Skin epidermis (tissue), 12 donors: Measurements from ENCODE around the gene PTPRN2.

Experiments
- H3K27ac ChIP-seq, 21 experiments: fragments of 200-600 bp; sonication (generic) in 11 of 21; one replicate each; pipeline ENCODE4 v1.5.0; 2020; ENCODE audit warnings: mild to moderate bottlenecking in 3 of 21, inconsistent platforms in 2 of 21, moderate library complexity in 2 of 21
- H3K4me3 ChIP-seq, 7 experiments: fragments of 200-600 bp; sonication (generic) in 2 of 7; one replicate each; pipeline ENCODE4 v1.5.0; 2020; ENCODE audit warnings: inconsistent platforms in 2 of 7, mild to moderate bottlenecking in 2 of 7, moderate library complexity in 1 of 7

The PTPRN2 gene

DNA sequence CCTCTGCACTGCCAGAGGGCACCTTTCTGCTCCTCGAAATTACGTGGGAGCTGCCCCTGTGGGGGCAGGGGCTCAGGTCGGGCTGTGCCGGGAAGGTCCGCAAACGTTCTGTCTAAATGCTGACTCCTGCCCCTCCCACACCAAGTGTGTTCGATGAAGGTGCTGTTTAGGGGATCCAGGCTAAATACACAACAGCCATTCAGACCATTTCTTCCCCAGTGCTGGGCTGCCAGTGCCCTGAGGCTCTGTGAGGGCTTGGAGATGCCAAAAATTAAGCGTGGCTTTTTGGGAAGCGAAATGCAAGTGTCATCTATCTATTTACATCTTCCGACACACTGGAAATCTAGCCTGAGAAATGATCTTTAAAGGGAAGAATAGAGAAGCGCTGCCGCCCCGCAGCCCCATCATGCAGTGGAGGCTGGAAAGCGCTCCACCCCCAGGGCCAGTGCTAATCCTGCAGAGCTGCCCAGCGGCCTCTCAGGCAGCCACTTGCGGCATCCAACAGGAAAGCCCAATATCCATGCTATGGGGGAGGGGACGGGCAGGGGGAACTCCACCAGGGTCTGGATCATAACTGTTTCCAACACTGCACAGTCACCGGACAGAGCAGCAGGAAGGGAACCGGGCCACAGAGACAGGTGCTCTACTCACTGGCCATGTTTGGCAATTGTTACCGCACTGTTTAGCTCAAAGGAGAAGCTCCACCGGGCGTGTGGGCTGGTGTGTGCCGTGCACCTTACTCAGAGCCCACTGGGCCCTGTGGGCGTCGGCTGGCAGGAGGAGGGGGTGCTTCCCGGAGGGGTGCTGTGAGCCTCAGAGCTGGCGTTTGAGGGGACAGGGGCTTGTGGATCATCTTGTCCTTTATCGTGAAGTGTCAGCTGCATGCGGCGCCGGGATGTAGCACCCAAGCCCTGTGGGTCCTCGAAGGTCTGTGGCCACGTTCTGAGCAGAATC lies 1045.3 kb downstream of the PTPRN2 start:
- H3K27ac ChIP-seq = no peak overlapping the region
- no peak overlapping the region for H3K4me3 ChIP-seq

DNA sequence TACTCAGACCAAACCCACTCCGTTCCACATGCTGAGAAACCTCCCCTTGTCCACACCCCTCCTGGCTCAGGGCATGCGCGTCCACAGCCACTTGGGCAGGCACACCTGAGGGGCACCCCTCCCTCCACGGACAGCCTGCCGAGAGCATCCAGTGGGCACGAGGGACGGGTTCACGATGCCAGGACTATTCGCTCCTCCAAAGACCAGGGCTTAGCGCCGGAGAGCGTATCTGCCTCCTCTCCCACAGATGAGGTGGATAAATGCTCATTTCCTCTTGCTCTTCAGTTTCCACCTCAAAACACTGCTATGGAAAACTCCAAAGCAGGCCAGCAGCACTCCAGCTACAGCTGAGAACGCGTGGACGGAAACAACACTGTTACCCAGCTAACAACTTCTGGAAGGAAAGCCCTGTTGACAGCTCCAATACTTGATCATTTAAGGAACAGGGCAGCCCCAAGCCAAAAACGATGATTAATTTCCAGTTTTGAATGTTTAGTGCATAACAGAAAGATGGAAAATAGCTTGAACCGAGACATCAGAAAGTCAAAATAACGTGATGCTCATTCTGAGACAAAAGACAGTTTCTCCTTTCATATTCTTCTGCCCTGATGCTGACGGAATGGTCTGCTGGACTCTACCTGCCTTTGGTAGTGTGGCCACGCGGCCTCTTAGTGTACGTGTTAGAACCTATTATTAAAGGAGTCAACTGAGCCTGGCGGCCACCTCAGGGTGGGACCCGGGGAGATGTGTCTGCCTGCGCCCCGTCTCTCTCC lies 1046.1 kb downstream of the PTPRN2 start:
- H3K4me3 ChIP-seq = no peak overlapping the region
- H3K27ac ChIP-seq = no peak overlapping the region

DNA sequence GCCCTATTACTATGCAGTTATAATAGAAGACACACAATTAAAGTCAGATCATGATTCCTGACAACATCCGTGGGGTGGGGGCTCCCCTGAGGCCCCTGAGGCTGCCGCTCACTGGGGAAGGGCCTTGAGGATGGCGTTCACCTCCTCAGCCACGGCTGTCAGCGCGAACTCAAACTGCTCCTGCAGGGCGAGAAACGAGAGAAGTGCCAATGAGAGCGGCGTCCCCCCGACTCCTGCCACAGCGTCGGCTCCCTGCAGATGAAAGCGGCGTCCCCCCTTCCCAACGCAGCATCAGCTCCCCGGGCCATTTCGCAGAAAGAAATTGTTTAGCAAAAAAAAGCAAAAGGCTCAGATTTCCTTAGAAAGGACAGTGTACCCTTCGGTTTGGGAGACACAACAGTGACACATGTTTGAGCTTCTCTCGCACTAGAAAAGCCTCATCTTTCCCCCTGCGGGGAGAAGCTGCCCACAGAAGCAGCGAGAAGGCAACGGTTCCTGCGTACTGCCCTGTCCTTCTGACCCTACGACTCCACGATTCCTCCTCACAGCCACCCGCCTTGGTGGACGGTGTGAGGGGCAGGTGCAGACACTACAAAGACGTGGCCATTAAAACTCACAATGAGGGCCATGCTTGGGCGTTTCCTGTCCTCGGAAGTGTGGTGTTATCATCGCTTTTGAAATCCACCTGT lies 1046.9 kb downstream of the PTPRN2 start:
- Histone ChIP-seq H3K4me3 (no peak overlapping the region), H3K27ac (no peak overlapping the region)

DNA sequence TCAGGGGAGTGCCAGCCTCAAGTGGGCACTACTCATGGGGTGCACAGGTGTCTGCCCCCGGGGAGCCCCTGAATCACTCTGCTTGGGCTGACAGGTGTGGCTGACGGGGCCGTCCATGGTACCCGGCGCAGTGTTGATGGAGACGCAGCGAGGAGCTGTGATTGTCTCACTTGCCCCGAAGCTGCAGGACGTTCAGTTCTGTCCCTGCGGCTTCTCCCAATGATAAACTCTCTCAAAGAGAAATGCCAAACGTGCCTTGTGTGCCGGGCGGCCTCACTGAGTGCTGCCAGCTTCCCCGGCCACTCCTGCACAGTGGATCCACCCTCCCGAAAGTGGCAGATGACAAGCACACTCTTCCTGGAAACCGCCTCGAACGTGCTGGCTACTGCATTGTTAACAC lies 1047.6 kb downstream of the PTPRN2 start:
- H3K27ac ChIP-seq = no peak overlapping the region
- H3K4me3 ChIP-seq = no peak overlapping the region

DNA sequence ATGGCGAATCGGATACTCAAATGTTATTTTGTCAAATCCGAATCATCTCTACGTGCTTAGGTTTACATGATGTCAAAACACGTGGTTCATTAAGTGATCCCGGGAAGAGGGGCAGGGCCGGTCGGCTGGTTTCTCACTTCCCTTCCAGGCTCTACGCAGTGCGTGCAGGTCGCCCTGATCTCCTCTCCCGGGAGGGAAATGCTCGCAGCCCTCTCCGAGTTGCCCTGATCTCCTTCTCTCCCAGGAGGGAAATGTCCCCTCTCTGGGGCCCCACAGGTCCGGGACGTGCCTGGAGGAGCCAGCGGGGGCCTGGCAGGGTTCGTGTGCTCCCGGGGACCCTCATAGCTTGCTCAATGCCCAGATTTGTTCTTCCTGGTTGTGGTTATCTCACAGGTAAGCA lies 1048.1 kb downstream of the PTPRN2 start:
- no peak overlapping the region for H3K4me3 ChIP-seq

DNA sequence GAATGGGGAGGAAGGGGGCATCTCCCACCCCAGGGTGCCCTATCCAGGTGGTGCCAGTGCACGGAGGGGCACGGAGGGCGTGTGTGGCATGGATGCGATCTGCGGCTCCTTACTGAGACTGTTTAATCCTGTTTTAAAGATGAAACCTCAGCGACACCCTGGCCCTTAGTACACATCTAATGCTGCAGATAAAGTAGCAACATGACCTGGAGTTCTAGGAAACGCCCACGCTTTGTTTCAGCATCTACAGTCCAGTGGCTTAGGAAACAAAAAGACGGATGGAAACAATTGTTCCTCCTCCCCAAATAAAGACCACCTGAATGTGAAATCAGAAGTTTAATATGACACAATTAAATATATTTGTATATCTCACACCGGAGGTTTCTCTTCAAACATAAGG lies 1048.9 kb downstream of the PTPRN2 start:
- Histone ChIP-seq H3K4me3 (no peak overlapping the region), H3K27ac (no peak overlapping the region)

More for the DNA sequence above, 1048.1 kb downstream of the PTPRN2 start:
- H3K27ac ChIP-seq = no peak overlapping the region

DNA sequence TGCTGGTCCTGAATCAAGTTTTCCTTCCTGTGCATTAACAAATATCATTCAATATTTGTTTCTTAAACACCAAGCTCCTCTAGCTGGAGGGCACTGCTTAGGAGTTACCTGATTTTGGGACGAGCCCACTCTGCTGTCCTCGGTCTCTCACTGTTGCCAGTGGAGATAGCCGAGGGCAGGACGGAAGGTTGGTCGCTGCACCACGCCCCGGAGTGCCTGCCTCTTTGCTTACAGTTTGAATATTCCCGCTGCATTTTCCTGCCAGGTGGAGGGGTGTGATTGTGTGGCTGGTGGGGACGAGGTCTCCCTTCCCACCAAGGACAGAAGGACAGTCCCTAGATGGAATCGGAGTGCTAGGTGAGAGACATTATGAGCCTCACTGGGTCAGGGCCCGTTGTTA lies 1049.3 kb downstream of the PTPRN2 start:
- Histone ChIP-seq H3K4me3 (no peak overlapping the region), H3K27ac (no peak overlapping the region)

DNA sequence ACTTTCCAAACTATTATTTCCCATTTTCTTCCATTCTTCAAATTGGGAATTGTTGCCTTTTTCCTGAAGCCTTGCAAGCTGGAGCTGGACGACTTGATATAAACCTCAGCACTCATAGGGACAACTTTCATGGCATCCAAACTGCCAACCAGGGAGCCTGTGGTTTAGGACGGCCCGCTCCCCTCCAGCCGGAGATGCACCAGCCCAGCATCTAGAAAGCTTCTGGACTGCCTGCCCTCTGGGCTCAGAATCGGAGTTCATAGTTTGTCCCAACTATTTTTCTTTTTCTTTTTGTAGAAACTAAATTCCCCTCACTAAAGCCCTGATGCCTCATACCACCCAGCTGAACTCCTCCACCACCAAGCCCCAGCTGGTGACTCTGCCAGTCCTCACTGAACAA lies 1050.6 kb downstream of the PTPRN2 start:
- no peak overlapping the region for H3K27ac ChIP-seq
- no peak overlapping the region for H3K4me3 ChIP-seq

DNA sequence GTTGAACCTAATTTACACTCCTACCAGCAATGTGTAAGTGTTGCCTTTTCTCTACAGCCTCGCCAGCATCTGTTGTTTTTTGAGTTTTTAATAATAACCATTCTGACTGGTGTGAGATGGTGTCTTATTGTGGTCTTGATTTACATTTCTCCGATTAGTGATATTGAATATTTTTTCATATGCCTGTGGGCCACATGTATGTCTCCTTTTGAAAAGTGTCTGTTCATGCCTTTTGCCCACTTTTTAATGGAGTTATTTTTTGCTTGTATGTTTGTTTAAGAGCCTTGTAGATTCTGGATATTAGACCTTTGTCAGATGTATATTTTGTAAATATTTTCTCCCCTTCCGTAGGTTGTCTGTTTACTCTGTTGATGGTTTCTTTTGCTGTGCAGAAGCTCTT lies 1055.6 kb downstream of the PTPRN2 start:
- Histone ChIP-seq H3K27ac (no peak overlapping the region), H3K4me3 (no peak overlapping the region)

DNA sequence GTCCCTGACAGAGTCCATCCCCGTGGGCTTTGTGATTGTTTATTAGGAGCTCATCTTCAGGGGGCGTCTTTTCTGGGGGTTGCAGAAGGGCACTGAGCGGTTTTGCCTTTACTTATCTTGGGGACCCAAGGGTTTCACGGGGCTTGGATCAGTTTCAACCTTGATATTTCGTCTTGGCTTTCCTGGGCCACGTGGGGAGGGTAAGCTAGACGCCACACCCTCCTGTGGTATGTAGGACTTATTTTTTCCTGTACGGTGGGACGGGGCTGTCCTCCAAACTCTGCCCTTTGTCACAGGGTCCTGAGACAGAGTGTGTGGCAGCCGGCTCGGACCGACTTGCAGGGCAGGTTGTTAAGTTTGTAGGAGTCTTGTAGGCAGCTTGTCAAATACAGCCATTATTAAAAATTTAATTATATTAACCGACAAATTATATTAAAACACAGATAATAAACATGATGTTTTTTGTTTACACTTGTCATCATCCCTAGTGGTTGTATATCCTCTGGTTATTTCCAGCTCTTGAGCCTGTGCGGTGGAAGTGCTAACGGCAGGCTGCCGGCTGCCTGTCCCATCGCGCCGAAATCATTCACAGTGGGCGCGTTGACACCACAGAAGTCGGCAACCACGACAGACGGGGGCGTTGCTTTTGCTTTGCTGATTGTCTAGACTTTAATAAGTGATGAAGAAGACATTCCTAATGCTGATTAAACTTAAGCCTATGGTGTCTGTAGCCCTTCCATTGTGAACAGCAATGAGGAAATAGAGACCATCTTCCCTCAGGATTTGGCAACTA lies 1057.7 kb downstream of the PTPRN2 start:
- H3K27ac ChIP-seq = no peak overlapping the region
- no peak overlapping the region for H3K4me3 ChIP-seq

DNA sequence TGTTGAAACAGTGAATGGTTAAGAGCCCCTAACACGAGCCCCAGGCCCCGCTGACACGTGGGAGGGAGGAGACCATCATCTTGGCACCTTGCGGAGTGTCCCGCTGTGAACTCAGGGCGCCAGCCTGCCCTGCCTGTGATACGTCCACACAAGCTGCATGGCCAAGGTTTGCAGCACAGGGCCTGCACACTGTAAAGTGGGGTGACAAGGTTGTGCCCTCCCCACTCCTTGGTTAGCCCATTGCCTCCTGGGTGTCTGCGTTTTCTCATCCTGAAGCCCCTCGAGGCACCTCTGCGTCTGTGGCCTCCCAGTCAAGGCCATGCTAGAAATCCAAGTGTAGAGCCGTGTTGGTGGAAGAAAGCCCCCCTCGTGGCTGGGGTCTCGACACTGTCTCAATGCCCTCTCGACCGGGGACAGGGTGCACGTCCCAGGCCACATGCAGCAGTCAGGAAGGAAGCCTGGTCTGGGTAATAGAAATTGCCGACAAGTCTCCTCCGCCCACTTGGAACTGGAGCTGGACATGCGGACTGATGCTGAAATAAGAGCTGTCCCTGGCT lies 1058.8 kb downstream of the PTPRN2 start:
- Histone ChIP-seq H3K27ac (no peak overlapping the region), H3K4me3 (no peak overlapping the region)

DNA sequence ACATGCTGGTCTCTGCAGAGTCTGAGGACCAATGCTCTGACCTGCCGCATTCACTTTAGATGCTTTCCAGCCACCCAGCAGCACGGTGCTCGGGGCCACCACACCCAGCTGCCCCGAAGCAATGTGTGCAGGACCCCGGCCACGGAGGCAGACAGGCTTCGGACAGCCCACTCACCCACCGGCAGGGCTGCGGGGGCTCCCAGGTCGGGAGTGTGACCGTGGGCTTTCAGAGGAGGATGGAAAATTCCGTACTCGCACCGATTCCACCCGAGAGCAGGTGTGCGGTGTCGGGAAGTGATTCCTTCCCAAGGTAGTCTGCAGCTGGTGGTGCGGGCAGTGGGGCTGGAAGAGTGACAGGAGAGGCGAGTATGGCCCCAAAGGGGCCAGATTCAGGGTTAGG lies 1059.9 kb downstream of the PTPRN2 start:
- H3K27ac ChIP-seq = no peak overlapping the region
- H3K4me3 ChIP-seq = no peak overlapping the region

DNA sequence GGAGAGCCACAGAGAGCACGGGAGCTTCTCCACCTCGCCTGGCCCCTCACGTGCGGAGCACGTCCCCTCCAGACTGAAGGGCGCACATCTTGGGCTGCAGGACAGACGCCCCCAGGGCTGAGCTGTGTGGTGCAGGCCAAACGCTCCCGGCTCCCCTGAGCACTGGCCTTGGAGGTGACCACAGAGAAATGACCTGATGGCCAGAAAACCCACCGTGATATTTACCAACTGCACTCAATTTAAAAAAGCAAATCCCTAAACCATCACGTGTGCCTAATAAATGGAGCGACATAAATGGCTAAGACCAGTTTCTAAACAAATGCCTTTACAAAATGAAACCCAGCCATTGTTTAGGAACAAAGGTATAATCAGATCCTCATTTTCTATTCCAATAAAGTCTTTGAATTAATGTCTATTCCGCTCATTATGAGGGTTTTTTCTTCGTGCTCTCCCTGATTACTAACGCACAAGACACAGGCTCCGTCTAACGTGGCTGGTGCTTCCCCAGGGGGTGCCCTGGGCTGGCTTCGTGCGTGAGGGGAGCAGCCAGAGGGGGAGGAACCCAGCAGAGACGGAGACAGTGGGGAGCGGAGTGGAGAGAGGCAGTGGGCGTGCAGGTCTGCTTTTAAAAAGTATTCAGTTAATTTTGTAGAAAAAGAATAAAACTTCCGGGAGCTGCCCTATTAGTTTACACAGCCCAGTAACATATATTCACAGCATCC lies 1060.5 kb downstream of the PTPRN2 start:
- H3K27ac ChIP-seq = no peak overlapping the region
- H3K4me3 ChIP-seq = no peak overlapping the region

DNA sequence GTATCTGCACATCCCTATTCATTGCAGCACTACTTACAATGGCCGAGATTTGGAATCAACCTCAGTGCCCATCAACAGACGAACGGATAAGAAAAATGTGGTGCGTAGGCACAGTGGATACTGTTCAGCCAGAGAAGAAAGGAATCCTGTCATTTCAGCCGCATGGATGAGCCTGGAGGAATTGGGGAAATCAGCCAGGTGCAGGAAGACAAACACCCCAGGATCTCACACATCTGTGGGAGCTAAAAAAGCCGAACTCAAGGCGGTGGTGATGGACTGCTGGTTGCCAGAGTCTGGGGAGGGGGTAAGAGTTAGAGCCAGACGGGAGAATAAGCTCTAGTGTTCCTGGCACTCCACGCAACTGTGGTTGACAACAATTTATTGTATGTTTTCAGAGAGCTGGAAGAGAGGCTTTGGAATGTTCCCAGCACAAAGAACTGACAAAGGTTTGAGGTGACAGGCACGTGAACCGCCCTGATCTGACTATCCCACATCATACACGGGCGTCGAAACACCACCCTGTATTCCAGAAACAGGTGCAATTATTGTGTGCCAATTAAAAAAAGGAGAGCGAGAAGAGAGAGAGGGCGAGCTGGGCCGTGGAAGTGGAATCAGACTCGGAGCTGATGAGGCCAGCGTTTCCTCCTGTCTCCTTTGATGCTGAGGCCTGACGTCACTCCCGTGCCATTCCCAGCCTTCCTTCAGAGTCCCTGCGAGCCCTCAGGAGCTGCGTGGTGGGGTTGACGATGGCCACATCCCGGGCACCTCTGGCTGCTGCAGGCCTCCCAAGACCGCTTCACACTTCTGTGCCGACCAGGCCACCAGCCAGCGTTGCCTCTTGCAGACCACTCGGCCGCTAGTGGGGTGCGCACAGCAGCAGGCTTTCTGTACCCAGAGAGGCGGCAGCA lies 1061.4 kb downstream of the PTPRN2 start:
- Histone ChIP-seq H3K27ac (no peak overlapping the region), H3K4me3 (no peak overlapping the region)

DNA sequence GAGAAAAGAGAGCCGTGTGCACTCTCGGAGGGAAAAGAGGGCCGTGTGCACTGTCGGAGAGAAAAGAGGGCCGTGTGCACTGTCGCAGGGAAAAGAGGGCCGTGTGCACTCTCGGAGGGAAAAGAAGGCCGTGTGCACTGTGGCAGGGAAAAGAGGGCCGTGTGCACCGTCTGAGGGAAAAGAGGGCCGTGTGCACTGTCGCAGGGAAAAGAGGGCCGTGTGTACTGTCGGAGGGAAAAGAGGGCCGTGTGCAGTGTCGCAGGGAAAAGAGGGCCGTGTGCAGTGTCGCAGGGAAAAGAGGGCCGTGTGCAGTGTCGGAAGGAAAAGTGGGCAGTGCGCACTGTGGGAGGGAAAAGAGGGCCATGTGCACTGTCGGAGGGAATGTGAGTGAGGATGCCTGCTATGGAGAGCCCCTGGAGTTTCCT lies 1062.1 kb downstream of the PTPRN2 start:
- H3K27ac ChIP-seq = no peak overlapping the region
- H3K4me3 ChIP-seq = no peak overlapping the region

DNA sequence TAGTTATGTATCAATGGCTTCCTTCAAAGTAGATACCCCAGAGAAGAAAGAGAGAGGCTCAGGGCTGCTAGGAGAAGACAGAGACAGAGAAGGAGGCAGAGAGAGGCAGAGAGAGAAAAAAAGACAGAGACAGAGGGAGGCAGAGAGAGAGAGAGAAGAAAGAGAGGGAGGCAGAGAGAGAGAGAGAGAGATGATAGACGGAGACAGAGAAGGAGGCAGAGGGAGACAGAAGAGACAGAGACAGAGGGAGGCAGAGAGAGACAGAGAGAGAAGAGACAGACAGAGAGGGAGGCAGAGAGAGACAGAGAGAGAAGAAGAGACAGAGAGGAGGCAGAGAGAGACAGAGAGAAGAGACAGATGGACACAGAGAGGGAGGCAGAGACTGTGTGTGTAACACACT lies 1062.9 kb downstream of the PTPRN2 start:
- Histone ChIP-seq H3K27ac (no peak overlapping the region), H3K4me3 (no peak overlapping the region)

DNA sequence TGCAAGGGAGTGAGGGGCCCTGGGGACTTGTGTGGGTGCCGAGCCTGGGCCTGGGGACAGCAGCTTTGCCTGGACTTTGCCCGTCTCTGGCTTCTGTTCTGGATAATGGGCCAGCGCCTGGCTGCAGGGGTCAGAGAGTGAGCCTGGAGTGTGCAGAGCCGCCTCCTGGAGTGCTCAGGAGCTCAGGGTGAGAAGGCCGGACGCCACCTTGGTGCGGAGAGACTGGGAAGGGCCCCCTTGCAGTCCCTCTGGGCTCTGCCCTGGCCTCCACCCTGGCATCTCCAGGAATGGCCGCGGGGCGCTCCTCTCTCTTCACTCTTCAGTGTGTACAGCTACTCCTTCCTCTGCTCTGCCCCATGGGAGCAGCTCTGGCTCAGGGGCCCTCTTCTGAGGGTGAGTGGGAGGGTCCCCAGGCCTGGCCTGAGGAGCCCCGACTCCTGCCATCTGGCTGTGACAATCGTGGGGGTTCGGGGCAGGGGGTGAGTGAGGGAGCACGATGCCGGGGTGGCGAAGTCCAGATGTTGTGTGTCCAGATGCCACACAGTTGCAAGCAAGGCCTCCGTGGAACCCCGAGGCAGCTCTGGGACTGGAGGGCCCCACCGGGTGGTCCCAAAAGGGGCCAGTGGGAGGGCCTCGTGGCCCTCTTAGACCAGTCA lies 1063.7 kb downstream of the PTPRN2 start:
- no peak overlapping the region for H3K27ac ChIP-seq
- H3K4me3 ChIP-seq = no peak overlapping the region
